HG03025 (cell line): ENCODE data around the gene DNAAF8.

Experiments used
- ATAC-seq: cut with Tn5 transposase; IDR thresholded peaks from one replicate; pipeline ENCODE4 v1.9.1; 2021; ENCODE audit warnings: mild to moderate bottlenecking, moderate library complexity; ENCODE audit not compliant: unreplicated experiment, low FRiP score

DNAAF8 gene

DNA sequence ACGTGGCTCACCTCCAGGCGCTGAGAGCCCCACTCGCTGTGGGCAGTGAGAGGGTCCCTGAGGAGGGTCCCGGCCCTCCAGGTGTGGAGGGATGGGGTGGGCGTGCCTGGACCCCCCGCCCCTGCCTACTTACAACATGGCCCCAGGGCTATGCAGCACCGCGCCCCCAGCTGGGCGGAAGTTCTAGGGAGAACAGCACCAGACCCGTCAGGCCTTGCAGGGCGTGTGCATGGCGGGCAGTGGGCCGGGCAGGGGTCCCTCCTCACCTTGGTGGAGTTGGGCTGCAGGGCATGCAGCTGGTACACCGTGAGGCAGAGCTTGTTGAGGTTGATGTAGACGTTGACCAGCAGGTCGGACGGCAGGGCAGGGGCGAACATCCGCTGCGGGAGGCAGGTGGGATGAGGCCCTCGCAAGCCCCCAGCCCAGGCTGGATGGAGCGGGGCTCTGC is 63.5 kb downstream of the DNAAF8 start:
- no peak for ATAC-seq

DNA sequence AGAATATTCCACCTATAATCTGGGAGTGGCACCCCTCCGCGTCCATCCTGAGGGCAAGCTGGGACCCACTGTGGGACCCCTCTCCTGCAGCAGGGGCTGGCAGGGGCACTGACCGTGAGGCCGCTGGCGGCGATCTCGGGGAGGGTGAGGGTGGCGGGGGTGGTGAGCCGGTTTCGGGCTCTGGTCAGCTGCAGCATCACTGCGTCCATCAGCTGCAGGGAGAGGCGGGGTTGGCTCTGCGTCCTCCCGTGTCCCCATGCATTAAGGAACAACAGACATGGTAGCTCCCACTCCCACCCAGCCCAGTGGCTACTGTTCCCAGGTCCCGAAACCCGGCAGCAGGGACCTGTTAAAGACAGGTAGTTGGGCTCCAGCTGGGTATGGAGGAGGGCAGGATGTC is 64.1 kb downstream of the DNAAF8 start:
- ATAC-seq = no peak
